Measurements from ENCODE around the gene TSC22D3. TPM values are rescaled to one million over a fixed set of nuclear protein-coding genes. Genes with fewer than 3 reads are reported as not detected.
"Not testable (repeated sequence)": the region's sequence is repeated elsewhere in the genome, so short reads cannot be mapped to it uniquely, and the experiment has no call there.

TSC22D3 gene
- total and polyA plus RNA-seq, 2 experiments from 2014 or later: 455 to 647 TPM

DNA sequence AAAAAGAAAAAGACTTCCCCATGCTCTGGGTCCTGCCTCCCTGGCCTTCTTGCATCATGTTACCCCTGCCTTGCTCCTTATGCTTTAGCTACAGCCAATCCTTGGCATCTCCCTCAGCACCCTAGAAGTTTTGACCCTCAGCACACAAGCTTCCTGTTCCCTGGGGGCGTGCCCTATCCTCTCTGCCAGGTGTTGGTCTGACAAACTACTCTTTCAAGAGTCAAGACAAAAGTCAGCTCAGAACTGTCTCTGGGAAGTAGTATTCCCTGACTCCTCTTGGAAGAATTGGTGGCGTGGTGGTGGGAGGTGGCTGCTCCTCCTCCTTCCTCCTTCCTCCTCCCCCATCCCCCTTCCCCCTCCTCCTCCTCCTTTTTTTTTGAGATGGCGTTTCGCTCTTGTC is 106.3 kb downstream of the TSC22D3 start:
- Histone ChIP-seq H3K4me3 (no peak overlapping the region), H3K4me2 (no peak overlapping the region), H3K36me3 (replicated peaks; ENCODE audit: insufficient read depth, low read depth) (no peaks in the 10 kb centered on the region), H3K9me2 (replicated peaks; ENCODE audit: insufficient read depth) (no peaks in the 10 kb centered on the region), H3K27me3 (no peaks in the 10 kb centered on the region), H2AFZ (no peak overlapping the region), H3K79me2 (peaks cover 9% of the 10 kb centered on the region), H3K9me3 (ENCODE audit: low read depth) (no peaks in the 10 kb centered on the region), H3K4me1 (ENCODE audit: insufficient read depth) (peaks cover 13% of the 10 kb centered on the region), H4K20me1 (ENCODE audit: insufficient read depth, poor library complexity, severe bottlenecking) (no peaks in the 10 kb centered on the region), H3K27ac (no peak overlapping the region)
- TF ChIP-seq, protein P1, sequence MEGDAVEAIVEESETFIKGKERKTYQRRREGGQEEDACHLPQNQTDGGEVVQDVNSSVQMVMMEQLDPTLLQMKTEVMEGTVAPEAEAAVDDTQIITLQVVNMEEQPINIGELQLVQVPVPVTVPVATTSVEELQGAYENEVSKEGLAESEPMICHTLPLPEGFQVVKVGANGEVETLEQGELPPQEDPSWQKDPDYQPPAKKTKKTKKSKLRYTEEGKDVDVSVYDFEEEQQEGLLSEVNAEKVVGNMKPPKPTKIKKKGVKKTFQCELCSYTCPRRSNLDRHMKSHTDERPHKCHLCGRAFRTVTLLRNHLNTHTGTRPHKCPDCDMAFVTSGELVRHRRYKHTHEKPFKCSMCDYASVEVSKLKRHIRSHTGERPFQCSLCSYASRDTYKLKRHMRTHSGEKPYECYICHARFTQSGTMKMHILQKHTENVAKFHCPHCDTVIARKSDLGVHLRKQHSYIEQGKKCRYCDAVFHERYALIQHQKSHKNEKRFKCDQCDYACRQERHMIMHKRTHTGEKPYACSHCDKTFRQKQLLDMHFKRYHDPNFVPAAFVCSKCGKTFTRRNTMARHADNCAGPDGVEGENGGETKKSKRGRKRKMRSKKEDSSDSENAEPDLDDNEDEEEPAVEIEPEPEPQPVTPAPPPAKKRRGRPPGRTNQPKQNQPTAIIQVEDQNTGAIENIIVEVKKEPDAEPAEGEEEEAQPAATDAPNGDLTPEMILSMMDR (IDR thresholded peaks at IDR 0.05; ENCODE audit: poor library complexity): no peak
- TF ChIP-seq EZH2phosphoT487 (IDR thresholded peaks at IDR 0.05; ENCODE audit: low read depth, severe bottlenecking, unreplicated experiment): no peak
- TF ChIP-seq EZH2 (IDR thresholded peaks at IDR 0.05; ENCODE audit: borderline replicate concordance): no peak
- 84% methylated on average over 3 of the region's 4 CpGs for WGBS (ENCODE audit: low lambda C conversion rate, missing lambda C conversion rate)
- no peak for DNase-seq (ENCODE audit: low spot score)

- H3K27me3 ChIP-seq; H3K4me2 ChIP-seq; H3K4me3 ChIP-seq; H3K9me3 ChIP-seq (ENCODE audit: low read depth); H3K27ac ChIP-seq; H4K20me1 ChIP-seq (ENCODE audit: insufficient read depth, poor library complexity, severe bottlenecking); H2AFZ ChIP-seq; DNase-seq (ENCODE audit: low spot score); H3K9me2 ChIP-seq (replicated peaks; ENCODE audit: insufficient read depth); H3K4me1 ChIP-seq (ENCODE audit: insufficient read depth); H3K79me2 ChIP-seq; H3K36me3 ChIP-seq (replicated peaks; ENCODE audit: insufficient read depth, low read depth): not testable (repeated sequence)
- WGBS (ENCODE audit: low lambda C conversion rate, missing lambda C conversion rate): 90% methylated on average over 5 of the region's 5 CpGs
Measured at GRCh38 chrX:107668710-107669109, 106.9 kb downstream of the TSC22D3 start.

DNA sequence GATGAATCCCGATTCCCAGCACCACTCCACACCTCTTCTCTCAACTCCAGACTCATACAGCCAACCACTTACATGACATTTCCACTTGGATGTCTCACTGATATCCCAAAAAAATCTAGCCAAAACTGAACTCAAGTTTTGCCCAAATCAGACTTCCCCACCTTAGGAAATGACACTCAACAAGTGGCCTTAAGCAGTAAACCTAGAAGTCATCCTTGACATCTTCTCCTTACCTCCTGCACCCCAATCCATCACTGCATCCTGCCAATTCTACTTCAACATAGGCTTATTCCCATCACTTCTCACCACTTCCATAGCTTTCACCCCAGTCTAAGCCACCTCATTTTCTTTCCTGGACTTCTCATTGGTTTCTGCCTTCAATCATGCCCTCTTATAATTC is 108.2 kb downstream of the TSC22D3 start:
- Histone ChIP-seq H3K36me3 (replicated peaks; ENCODE audit: insufficient read depth, low read depth) (no peaks in the 10 kb centered on the region), H3K79me2 (peaks cover 9% of the 10 kb centered on the region), H3K4me1 (ENCODE audit: insufficient read depth) (no peaks in the 10 kb centered on the region), H4K20me1 (ENCODE audit: insufficient read depth, poor library complexity, severe bottlenecking) (no peaks in the 10 kb centered on the region), H3K4me2 (no peak overlapping the region), H3K27me3 (no peaks in the 10 kb centered on the region), H3K4me3 (no peak overlapping the region), H3K9me3 (ENCODE audit: low read depth) (no peaks in the 10 kb centered on the region), H3K27ac (no peak overlapping the region), H2AFZ (no peak overlapping the region), H3K9me2 (replicated peaks; ENCODE audit: insufficient read depth) (no peaks in the 10 kb centered on the region)
- 100% methylated on average over 1 of the region's 1 CpG for WGBS (ENCODE audit: low lambda C conversion rate, missing lambda C conversion rate)
- no peak for TF ChIP-seq EZH2 (IDR thresholded peaks at IDR 0.05; ENCODE audit: borderline replicate concordance)
- TF ChIP-seq, protein P1 (IDR thresholded peaks at IDR 0.05; ENCODE audit: poor library complexity): no peak
- DNase-seq (ENCODE audit: low spot score): no peak

DNA sequence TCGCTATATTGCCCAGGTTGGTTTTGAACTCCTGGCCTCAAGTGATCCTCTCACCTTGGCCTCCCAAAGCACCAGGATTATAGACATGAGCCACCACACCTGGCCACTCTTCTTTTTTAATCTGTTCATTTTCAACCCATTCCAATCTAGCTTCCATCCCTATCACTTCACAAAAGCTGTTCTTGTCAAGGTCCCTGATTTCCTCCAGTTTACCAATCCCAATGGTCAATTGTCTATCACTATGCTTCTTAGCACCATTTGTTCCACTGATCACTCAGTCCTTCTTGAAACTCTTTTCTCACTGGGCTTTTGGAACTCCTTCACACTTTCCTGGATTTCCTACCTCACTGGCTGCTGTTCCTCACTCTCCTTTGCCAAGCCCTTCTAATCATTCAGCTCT is 108.7 kb downstream of the TSC22D3 start:
- Histone ChIP-seq H3K27me3 (no peaks in the 10 kb centered on the region), H3K27ac (no peak overlapping the region), H3K36me3 (replicated peaks; ENCODE audit: insufficient read depth, low read depth) (no peaks in the 10 kb centered on the region), H3K4me2 (no peak overlapping the region), H3K9me3 (ENCODE audit: low read depth) (no peaks in the 10 kb centered on the region), H3K4me1 (ENCODE audit: insufficient read depth) (no peaks in the 10 kb centered on the region), H4K20me1 (ENCODE audit: insufficient read depth, poor library complexity, severe bottlenecking) (no peaks in the 10 kb centered on the region), H2AFZ (no peak overlapping the region), H3K9me2 (replicated peaks; ENCODE audit: insufficient read depth) (no peaks in the 10 kb centered on the region), H3K79me2 (peaks cover 9% of the 10 kb centered on the region), H3K4me3 (no peak overlapping the region)
- WGBS (ENCODE audit: low lambda C conversion rate, missing lambda C conversion rate): 93% methylated on average over 1 of the region's 1 CpG
- no peak for DNase-seq (ENCODE audit: low spot score)
- no peak for TF ChIP-seq EZH2phosphoT487 (IDR thresholded peaks at IDR 0.05; ENCODE audit: low read depth, severe bottlenecking, unreplicated experiment)
- no peak for TF ChIP-seq EZH2 (IDR thresholded peaks at IDR 0.05; ENCODE audit: borderline replicate concordance)
- TF ChIP-seq, protein P1 (IDR thresholded peaks at IDR 0.05; ENCODE audit: poor library complexity): no peak

Other genes with a start within 250 kb of the TSC22D3 start
- 59.2 and 68.4 TPM in 2 replicates for gene PRPS1, start 147.3 kb downstream of the TSC22D3 start, total RNA-seq
- 38.7 and 41.1 TPM in 2 replicates for gene PRPS1, start 147.3 kb downstream of the TSC22D3 start, polyA plus RNA-seq
- not detected in 2 replicates for gene NCBP2L, start 1.9 kb upstream of the TSC22D3 start, total RNA-seq
- 0.39 TPM in 1 of 2 replicates, not detected in the other for gene NCBP2L, start 1.9 kb upstream of the TSC22D3 start, polyA plus RNA-seq
- 17.0 and 17.6 TPM in 2 replicates for gene MID2, start 50.1 kb upstream of the TSC22D3 start, total RNA-seq
- 4.1 and 4.4 TPM in 2 replicates for gene MID2, start 50.1 kb upstream of the TSC22D3 start, polyA plus RNA-seq
- not detected in 2 replicates for gene TEX13B, start 206.6 kb upstream of the TSC22D3 start, total RNA-seq
- gene TEX13B, start 206.6 kb upstream of the TSC22D3 start, polyA plus RNA-seq: not detected in 2 replicates

Measured in hepatocyte (in vitro differentiated cells).